NCI-H146 treated with DMSO at 0.1 percent for 48 hours (cell line): ENCODE results near the gene DHCR7.

Experiments
- DNase-seq: peaks from one replicate; lab custom pipeline; 2025; ENCODE audit not compliant: unreplicated experiment; lab: John Stamatoyannopoulos, UW

Gene DHCR7

DNA sequence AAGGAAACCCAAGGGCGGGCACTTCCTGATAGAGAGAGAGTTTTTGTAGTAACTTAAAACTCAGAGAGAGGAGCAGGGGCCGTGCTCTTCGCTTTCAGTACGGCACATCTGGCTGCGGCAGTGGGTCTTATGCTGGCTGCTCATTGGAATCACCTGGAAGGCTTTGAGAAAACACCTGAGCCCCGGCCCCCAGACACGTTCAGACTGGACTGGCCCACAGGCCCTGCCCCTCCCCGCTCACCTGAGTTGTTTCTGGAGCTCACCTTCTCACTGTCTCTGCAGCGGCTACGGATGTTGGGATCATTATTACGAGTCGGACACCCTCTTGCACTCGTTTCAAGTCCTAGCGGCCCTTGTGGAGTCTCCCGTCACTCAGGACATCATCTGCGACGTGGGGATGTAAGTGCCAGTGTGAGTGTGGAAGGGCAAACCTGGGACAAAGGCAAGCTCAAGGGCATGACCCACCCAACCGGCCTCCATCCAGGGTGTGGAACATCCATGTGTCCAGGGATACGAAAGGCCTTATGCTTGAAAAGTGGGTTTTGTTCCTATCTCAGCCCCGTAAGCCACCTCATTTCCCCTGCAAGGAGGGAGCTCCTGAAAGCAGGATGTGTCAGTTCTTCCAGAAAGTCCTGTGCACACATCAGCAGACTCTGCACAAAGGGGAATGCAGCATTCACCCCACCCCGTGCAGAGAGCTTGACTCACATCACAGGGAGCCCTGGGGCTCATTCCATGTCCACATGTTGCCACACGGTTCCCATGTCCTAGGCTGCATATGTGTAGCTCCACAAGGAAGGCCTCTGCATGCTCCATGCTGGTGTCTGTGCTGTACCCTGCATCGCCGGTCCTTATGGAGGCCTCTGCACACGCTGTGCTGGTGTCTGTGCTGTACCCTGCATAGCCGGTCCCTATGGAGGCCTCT lies 10.2 kb upstream of the DHCR7 start:
- no peak for DNase-seq

DNA sequence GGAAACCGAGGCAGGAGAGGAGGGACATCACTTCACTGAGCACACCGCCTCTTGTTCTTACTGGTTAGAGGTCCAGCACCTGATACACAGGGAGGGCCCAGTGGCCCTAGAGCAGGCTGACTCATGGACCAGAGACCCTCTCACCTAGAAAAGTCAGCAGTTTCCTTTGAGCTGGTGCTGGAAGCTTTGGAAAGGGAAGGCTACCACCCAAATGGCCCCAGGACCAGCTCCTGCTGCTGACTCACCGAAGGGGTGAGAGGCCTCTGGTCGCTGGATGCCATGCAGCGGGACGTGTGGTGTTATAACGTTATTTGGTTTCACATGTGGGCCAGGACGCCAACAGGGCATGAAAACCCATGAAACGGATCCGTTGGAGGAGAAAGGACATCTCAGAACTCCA lies 8.6 kb upstream of the DHCR7 start:
- no peak for DNase-seq

DNA sequence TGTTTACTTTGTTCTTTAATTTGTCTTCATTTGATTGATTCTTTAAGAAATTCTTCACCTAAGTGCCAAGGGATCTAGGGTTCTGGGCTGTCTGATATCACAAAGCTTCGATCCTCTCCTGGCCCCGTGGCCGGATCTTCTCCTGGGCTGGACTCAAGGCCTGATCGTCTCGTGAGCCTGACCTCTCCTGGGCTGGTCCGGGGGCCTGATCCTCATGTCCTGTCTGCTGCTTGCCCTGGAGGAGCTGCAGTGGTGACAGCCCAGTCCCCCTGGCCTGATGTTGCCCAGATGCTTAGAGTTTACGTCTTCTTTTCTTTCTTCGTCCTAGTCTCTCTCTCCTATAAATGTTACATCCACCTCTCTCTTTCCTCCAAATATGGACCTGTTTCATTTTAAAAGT lies 8.1 kb upstream of the DHCR7 start:
- DNase-seq = no peak

DNA sequence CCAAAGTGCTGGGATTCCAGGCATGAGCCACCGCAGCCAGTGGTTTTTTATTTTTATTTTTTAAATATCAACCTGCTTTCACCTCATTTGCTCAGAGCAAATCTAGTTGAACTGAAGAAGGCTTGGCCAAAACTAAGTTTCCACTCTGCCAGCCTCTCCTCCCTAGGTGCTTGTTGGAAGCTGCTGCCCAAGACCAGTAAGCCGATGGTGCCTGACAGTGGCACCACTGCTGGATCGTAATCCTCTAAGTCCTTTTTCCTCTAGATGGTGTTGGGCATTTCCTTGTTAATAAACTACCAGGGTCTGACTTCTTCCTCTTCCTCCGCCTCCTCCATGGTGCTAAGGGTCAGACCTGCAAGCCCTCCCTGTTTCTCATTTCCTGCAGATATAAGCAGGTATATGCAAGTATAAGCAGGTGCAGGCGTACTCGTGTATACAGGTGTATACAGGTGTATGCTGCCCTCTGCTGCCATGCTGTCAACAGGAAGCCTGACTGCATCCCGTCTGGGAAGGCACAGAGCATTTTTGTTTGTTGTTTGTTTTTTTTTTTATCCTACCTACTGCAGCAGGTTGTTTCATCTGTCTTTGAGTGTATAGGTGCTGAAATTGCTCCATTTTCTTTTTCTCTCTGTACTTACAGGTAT lies 6.4 kb upstream of the DHCR7 start:
- DNase-seq = no peak

DNA sequence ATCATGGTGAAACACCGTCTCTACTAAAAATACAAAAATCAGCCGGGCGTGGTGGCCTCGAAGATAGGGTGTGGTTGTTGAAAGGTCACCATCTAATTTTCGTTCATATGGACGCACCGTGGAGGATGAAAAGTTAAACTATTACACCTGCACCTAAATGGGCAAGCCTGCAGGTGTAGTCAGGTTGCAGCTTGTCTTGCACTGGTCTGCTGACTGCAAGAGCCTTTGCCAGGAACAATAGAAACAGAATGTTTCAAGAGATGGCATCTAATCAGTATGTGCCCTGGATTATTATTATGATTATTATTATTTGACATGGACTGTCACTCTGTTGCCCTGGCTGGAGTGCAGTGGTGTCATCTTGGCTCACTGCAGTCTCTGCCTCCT lies 5.7 kb upstream of the DHCR7 start:
- no peak for DNase-seq

DNA sequence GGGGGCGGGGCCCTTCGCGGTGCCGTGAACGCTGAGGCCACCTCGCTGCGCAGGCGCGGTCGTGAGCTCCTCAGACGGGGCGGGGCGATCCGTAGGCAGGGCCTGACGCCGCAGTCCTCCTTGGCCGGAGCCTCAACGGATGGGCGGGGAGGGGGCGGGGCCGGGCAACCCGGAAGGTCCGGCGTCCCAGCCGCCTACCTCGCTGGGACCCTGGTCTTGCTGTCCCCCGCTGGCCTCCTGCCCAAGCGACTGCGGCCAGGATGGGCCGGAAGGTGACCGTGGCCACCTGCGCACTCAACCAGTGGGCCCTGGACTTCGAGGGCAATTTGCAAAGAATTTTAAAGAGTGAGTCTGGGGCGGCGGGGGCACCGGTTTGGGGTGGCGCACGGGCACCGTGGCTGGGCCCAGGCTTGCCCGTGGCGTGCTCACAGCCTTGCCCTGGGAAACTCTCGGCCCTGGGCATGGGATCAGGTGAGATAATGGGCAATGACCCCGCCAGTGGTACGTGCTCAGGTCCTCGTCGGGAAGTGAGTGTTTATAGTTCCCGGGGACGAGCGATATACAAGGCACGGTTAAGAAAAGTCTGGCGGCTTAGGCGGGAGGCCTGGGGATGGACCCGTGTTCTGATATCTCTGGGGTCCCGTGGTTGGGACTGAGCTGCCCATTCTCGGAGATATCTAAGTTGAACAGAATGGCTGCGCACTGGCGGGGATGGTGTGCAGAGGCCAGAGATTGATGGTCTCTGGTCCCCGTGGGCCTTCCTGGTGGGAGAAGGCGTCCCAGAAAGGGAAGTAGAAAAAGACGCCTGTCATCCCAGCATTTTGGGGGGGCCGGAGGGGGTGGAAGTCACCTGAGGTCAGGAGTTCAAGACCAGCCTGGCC lies 5.1 kb upstream of the DHCR7 start, which contains the start of gene NADSYN1:
NADSYN1 (plus strand) TSS at position 167 of the 881 bp plus-strand sequence; CDS start at position 261, 94 bp downstream.
- peak; percentile 84 for DNase-seq

DNA sequence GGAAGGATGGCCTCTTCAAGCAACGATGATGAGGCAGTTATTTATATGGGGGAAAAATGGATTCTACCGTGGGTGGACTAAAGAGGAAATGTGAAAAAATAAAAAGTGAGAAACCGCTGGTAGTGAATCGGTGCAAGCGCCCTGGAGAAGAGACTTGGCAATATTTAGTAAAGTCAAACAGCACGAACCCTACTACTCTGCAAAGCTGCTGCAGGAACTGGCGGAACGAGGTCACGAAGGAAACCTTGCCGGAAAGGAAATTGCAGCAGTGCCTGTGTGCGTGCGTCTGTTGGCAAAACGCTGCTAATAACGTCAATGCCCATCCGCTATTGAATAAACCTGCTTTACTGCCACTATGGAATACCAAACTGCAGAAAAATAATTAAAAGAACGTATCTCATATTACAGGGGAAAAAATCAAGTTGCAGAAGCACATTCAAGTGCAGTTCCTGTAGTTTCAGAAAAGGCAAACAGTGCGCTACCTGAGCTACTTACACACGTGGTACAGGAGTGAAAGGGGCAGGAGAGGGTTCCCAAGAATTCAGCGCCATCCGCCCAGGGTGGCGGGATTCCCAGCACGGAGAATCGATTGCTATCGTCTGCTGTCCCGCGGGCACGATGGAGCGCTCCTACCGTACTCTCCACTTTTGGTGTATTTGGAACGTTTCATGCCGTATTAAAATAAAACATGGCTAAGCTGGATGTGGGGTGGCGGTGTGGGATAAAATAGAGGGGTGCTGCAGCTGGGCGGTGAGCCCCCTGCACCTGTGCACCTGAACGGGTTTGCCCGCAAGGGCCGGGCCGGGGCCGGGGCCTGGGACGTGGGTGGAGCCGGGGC lies 4.2 kb upstream of the DHCR7 start:
- DNase-seq = peak; percentile 46

DNA sequence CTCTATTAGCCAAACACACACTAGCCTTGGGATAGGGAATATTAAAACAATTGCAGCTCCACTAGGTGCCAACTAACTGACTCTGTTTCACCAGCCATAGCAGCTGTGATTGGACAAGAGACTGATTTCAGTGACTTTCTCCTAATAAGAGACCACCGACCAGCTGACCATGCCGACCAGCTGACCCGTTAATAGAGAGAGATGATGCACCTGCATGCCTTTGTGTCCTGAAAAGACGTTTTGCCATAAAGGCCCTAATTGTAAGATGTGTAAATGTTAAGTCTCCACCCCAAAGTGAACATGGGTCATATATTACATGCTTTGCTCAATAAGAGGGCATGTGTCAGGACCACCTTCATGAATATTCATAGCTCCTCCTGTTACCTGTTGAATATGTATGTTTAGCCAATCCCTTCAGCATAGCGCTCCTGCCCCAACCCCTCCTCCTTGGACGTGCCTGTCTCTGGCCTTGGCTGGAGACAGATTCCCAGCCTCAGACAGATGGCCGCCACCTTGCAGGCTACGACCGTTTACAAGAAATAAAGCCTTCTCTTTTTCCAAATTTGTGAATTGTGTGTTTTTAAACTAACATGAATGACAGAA lies 3.5 kb upstream of the DHCR7 start:
- DNase-seq = no peak

DNA sequence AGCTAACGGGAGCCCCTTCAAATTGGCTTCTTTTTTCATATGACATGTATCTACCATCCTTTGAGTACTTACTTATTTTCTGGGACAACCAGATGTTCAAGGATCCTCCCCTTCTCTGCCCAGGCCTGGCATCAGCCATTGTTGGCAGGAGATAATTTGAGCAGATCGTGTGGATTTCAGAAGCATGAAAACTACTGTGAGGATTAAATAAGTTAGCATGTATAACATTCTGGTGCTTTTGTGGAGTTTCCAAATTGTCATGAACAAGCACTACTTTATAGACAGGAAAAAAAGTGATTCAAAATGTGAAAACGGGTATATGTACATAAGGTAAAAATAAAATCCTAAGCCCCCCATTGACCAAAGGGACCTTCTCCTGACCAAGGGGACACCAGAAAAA lies 2.7 kb upstream of the DHCR7 start:
- DNase-seq = no peak

DNA sequence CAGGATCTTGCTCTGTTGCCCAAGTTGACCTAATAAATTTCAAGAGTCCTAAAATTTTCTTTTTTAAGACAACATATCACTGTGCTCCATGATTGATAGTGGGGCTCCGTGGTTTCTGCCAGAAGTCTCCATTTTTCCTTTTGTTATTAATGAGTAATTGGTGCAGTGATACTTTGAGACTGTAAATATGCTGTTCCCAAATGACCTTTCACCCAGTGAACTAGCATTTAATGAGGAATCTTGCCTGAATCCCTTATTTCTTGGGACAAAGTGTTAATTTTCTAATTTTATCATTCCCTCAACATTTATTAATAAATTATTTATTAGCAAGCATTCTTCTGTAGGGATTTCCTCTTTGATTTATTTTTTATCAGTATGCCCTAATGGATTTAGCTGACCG lies 2.3 kb upstream of the DHCR7 start:
- DNase-seq = no peak

DNA sequence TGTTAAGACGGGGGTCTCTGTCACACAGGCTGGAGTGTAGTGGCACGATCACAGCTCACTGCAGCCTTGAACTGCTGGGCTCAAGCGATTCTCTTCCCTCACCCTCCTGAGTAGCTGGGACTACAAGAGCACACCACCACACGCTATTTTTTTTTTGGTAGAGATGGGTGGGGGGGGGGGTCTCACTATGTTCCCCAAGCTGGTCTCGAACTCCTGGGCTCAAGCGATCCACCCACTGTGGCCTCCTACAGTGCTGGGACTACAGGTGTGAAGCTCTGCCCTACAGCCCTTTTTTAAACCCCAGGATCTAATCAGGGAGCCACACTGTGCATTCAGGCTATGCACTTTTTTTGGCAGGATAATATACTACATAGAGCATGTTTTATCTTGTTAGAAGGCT lies 1.4 kb upstream of the DHCR7 start:
- DNase-seq = no peak

DNA sequence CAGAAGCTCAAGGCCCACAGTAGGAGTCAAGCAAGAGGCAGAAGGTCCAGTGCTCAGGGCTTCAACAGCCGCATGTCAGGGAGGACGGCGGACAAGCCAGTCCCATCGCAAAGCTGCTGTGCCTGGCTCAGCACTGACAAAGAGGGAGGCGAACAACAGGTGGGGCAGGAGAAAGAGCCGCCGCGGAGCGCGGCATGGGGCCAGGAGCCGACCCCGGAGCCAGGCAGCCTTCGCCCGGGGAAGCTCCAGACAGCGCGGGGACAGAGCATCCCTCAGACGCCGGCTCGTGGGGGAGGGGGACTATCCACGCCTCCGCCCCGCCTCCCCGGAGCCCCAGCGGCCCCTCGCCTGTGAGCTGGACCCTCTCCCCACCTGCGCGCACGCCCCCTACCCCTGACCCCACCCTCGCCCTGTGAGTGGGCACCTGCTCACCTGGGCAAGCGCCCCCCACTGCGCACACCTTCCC lies 369 bp downstream of the DHCR7 start:
- peak; percentile 90 for DNase-seq

DNA sequence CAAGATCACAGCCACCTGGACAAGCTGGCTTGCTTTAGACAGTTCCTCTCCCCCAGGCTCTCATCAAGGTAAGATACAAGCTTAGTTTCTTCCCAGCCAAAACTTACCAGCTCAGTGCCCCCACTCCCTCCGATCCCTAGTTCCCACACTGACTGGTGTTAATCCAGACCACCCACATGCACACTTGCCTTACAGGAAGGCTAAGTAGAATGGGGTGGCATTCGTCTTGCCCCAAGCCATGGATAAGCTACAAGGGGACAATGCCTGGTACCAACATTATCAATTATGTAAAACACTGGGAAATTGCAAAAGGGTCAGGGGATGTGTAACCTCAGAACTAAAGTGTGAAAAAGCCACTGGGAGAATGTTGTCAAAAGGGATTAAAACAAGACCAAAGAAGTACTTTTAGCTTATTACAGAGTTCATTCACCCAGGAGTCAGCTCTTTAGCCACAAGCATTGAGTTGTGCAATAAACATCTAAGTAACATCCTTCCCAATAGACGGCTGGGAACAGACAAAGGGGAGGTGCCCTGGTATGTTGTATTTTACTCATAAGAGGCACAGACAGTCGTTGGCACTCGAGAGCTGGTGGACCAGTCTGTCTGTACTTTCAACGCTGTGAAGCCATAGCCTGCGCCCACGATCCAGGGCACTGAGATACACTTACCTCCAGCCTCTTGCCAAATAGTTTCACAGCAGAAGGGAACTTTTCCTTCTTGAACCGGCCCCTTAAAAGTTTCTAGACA lies 1.1 kb downstream of the DHCR7 start:
- no peak for DNase-seq

DNA sequence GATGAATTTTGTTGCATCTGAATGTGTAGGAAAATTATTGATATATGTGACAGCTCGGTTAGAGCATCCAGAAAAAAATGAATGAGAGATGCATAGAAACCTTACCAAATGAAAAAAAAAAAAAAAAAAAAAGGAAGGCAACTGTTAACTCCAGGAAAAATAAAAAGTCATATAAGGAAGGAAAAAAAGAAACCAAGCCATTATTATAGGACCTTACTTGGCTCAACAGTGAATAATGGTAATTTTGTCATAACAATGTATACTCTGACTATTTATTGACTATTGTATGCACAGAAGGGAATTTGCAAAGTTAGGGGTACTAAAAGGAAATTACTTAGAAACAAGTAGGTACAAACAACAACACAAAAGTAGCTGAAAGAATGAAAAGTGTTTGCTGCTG lies 2.0 kb downstream of the DHCR7 start:
- DNase-seq = no peak

DNA sequence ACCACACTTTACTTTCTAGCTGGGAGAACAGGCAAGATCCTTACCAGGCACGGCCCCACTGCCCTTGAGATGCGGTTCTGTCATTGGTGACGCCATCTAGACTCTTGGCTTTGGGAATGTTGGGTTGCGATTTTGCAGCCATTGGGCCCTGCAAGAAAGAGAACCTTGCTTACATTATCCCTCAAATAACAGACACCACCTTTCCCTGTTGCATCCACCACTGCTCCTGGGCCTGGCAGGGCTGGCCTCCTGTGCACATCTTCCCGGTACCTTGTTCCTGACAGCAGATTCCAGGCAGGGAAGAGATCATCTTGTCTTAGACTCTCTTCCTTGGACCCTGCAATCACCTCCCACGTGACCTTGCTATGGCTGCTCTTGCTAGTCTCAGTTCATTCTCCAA lies 3.4 kb downstream of the DHCR7 start:
- no peak for DNase-seq

DNA sequence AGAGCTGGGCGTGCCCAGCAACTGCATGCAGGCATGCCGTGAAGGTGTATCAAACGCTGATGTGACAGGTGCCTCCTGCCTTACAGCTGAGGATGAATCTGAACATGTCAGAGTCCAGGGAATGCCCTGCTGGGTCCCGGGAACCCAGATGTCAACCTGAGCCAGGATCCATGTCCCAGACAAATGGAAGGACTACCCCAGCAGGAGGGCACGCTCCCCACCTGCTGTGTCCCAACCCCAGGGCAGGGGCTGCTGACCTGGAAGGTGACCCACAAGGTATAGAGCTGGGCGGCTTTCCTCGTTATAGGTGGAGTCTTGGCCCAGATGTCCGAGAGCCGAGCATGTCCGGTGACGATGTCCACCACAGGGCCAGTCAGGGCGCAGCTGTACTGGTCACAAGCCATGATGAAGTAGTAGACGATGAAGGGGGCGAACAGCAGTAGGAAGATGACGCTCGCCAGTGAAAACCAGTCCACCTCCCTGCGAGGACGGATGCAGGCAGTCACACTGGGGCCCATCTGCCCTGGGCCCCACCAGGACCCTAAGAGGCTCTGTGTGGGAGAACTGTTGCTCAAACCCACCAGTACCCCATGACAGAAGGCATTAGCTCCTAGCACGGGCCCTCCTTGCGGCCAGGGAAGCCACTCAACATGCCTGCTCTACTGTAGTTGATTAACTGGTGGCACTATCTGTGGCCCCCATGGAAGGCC lies 4.3 kb downstream of the DHCR7 start:
- no peak for DNase-seq

DNA sequence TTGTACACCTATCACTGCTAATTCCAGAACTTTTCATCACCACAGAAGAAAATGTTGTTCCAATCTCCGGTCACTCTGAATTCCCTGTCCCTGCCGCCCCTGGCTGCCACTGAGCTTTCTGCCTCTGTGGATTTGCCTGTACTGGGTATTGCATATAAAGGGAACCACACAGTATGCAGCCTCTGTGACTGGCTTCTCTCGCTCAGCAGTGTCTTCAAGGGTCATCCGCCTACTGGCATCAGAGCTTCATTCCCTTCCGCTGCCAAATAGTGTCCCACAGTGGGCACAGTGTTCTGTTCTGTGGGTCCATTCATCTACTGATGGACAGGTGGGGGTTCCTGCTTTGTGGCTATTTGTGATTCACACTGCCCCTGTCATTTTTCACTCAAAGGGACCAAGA lies 5.3 kb downstream of the DHCR7 start:
- no peak for DNase-seq

DNA sequence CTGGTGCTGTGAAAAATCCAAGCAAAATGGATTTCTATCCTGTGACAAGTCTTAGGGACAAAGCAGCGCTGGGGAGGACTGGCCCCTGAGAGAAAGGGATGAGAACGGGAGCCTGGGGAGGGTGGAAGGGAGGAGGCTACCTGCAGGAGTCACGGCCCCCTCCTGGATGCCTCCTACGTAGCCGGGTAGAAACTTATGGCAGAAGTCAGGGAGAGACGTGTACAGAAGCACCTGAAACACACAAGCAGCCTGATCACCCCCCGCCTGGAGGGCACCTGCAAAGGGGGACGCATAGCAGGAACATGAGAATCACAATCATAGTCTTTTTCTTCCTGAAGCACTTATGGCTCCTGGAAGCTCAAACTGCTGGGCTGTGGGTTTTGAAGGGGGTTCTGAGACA lies 6.1 kb downstream of the DHCR7 start:
- no peak for DNase-seq

DNA sequence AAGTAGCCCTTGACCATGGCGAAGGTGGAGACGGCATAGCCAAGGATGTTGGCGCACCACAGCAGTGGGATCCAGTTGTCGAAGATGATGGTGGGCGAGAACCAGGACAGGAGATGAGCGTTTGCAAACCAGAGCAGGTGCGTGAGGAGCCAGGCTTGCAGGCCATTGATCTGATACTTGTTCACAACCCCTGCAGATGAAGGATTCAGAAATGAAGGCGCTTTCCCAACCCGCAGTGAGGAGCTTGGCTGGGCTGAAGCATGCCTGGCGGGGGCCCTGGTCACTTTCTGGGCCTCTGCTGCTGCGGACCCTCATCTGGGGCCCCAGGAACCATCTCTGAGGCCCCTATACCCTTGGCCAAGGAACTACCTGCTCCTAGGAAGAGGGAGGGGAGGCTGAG lies 6.9 kb downstream of the DHCR7 start:
- DNase-seq = no peak
